ENCODE measurements around the gene NTN1.

- no peak for TF ChIP-seq CTCF (IDR thresholded peaks at IDR 0.05)
- no peak for TF ChIP-seq POLR2A (IDR thresholded peaks at IDR 0.05)
These were observed 199.3 kb downstream of the NTN1 start for GRCh38 chr17:9220398-9221146.
